Stimulated activated CD8-positive, alpha-beta memory T cell treated with anti-CD3 and anti-CD28 coated beads, Interleukin-4, amount 100 ng/mL, for 4 hours (primary cell): Measurements from ENCODE around the gene ASXL3.

Source experiments
- DNase-seq, 2 donors: peaks; one replicate each; pipeline ENCODE4 v3.0.0-alpha.2; 2020; ENCODE audit warnings: low read depth in 2 of 2, low spot score in 1 of 2

The ASXL3 gene

GRCh38 chr18:33577685-33578517 lies at the start of gene ASXL3:
Gene ASXL3 (plus strand): TSS chr18:33578219. CDS start chr18:33578632, 413 bp downstream.
- DNase-seq = no peak

DNA sequence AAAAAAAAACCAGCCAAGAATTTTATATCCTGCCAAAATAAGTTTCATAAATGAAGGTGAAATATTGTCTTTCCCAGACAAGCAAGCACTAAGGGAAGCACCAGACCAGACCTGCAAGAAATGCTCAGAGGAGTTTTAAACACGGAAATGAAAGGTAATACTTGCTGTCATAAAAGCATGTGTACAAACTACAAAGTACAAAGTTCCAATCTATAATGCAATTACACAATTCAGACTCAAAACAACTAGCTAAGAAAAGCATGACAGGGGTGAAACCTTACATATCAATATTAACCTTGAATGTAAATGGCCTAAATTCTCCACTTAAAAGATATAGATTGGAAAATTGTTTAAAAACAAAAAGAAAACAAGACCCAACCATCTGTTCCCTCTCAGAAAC lies 45.0 kb upstream of the ASXL3 start:
- no peak for DNase-seq

GRCh38 chr18:33536904-33537303 lies 41.1 kb upstream of the ASXL3 start:
- no peak for DNase-seq

GRCh38 chr18:33538418-33539042 lies 39.5 kb upstream of the ASXL3 start:
- no peak for DNase-seq

- no peak for DNase-seq
Observed at GRCh38 chr18:33540392-33540791, 37.6 kb upstream of the ASXL3 start.

DNA sequence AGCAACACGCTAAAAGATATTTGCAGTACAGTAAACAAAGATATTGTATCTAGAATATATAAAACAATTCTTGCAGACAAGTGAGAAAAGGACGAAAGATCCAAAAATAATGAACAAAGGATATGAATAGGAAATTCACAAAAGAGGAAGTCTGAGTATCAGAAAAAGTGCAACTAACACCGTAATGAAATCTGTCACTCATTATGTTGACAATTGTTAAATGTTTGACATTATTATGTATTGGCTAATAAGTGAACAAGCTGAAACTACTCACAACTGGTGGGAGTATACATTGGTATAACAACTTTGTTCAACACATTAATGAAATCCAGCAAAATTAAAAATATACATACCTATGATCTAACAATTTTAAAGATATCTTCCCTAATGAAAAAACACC lies 36.7 kb upstream of the ASXL3 start:
- DNase-seq = no peak

GRCh38 chr18:33556846-33557245 lies 21.2 kb upstream of the ASXL3 start:
- DNase-seq = no peak

DNA sequence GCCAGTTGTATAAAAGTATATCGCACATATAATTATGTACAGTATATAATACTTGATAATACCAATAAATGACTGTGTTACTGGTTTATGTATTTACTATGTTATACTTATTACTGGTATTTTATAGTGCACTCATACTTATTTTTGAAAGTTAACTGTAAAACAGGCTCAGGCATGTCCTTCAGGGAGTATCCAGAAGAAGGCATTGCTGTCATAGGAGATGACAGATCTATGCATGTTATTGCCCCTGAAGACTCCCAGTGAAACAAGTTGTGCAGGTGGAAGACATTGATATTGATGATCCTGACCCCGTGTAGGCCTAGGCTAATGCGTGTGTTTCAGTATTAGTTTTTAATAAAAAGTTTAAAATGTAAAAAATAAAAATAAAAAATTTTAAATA lies 20.3 kb upstream of the ASXL3 start:
- DNase-seq = no peak

DNA sequence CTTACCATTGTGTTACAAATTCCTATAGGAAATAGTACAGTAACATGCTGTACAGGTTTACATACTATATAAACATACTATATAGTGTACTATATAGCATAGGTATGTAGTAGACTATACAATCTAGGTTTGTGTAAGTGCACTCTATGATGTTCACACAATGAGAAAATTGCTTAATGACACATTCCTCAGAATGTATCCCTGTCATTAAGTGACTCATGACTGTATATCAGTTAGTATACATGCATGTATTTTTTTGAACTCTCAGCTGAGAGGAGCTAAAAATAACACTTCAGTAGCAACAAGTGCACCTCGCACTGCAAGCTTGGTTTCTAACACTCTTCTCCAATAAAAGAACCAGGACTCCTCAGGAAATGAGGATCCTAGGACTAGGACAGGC lies 19.5 kb upstream of the ASXL3 start:
- DNase-seq = no peak

DNA sequence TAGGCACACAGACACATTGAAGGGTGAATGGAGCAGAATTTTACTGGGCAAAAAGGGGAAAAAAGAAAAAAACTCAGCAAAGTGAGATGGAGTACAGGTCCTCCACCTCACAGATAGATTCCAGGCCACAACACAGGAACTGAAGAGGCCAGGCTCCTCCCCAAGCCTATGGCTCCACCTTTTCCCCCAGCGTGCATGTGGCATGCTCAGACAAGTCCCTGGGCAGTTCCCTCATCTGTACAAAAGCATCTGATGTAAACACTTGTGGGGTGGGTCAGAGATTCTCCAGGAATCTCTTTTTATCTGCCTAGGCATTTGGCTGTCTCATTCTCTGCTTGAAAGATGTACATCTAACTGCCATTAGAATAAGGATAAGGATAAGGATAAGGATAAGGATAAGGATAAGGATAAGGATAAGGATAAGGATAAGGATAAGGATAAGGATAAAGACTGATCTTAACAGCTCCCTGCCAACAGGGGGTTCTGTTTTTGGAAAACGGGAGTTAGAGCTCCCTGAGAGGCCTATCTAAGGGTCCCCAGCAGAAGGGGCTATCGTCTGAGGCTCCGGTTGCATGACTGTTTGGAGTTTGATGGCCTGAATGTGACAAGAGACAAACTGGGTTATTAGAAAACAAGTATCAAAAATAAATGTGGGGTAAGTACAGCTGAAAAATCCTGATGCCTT lies 17.2 kb upstream of the ASXL3 start:
- no peak for DNase-seq

DNA sequence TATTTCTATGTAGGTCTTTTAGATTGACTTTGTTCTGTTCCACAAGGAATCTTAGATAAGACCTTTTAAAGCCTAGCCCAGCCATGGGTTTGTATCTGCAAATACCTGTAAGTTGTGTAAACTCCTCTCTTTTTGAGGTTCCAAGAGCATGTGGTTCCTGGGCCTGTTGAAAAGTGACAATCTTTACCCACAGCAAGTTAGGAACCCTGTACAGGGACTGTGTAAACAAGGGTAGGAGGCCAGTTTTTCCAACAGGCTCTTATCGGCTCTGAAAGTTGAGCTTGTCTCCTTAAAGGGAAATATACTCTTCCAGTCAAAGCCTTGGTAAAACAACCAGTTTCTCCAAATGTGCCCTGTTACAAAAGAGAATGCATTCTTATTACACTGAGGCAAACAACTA lies 15.3 kb upstream of the ASXL3 start:
- no peak for DNase-seq

GRCh38 chr18:33567705-33568104 lies 10.3 kb upstream of the ASXL3 start:
- DNase-seq = no peak

DNA sequence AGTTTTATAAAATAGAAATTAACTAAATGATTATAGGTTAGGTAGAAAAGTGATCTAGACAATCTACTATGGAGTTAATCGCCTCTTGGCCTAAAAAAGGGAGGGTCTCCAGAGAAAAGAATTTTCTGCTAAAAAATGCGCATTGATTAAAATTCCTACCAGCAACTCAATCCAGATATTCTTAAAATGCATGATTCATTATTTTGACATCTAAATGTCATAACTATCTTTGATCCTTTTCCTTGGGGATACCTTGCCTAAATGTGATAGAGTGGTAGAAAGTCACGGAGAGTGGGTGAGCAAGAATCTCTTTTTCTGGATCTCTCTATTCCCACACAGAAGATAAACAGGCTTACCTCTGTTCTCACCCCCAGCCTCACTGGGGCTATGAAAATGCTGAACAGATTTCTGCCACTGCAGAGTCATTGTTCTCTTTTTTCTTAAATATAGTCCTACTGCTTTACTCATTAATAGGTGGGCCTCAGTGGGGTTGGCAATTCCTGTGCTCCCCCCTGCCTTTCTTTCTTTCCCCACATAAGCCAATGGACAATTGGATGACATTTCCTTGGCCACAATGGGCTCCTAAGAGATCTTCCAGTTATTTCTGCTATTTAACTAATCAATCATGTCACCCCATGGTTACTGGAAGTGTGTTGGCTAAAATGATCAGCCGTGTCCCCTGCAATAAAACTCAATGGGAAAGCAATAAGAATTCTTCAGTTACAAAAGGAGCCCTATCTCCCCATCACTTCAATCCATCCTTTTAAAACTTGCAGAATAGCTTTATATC lies 5.8 kb upstream of the ASXL3 start:
- DNase-seq = no peak

- no peak for DNase-seq
Observed at GRCh38 chr18:33573193-33573592, 4.8 kb upstream of the ASXL3 start.

DNA sequence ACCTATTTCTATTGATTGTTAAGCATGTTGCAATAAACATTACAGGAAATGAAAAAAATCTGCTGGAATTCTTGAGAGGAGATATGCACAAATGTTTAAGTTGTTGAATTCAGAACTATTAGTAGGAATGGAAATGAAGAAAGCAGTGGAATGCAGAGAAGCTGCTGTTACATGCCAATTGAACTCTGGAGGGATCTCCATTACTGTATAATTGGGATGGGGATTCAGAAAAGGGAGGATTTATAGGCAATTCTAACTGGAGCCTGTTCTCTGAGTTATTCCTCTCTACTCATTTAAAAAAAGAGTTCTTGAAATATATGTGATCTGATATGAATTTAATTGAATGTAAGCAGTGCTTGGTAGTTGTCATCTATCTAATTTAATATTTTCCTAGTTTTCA lies 2.6 kb upstream of the ASXL3 start:
- no peak for DNase-seq

- DNase-seq = no peak
Observed at GRCh38 chr18:33576999-33577646, 896 bp upstream of the ASXL3 start.

- DNase-seq = no peak
Observed at GRCh38 chr18:33578518-33579348, 714 bp downstream of the ASXL3 start.

- DNase-seq = no peak
Observed at GRCh38 chr18:33579349-33580215, 1.6 kb downstream of the ASXL3 start.

DNA sequence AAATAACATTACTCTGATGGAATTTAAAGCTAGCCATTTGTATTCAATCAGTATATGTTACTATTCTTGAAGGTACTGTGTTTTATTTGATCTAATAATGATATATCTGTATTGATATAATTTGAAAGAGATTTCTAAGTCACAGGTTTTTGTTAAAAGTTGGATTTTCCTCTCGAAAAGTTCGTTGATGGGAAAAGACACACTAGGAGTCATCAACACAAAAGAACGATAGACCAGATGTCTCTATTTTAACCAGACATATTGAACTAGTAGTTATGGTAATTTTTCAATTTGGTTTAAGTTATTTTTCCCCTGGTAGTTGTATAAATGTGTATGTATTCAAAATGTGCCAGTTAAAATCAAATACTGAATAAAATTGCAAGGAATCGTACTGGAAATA lies 2.5 kb downstream of the ASXL3 start:
- DNase-seq = no peak
